Activated CD8-positive, alpha-beta T cell treated with anti-CD3 and anti-CD28 coated beads, Interleukin-2, amount 10 ng/mL, durations not matched to agents 7 days and 5 days (primary cell): ENCODE data around the gene SAT2. TPM values are rescaled to one million over a fixed set of nuclear protein-coding genes. Genes with fewer than 3 reads are reported as not detected.
A peak's percentile ranks its signal among the peaks of the same experiment; 100 is the strongest.

Experiments used
- ATAC-seq: fragments of 150-1000 bp; cut with Tn5 transposase; one replicate; pipeline ENCODE4 v1.10.0; 2021; ENCODE audit warnings: moderate library complexity
- CTCF ChIA-PET: fragments of 350-600 bp; sonication (Branson Sonifier 250); formaldehyde crosslinking; loops from one replicate; lab custom pipeline; 2021; ENCODE audit warnings: antibody characterized with exemption; lab: Charles Lee
- POLR2A ChIA-PET: fragments of 350-600 bp; sonication (Branson Sonifier 250); formaldehyde crosslinking; loops from one replicate; lab custom pipeline; 2021; ENCODE audit warnings: antibody characterized with exemption; lab: Charles Lee
- DNase-seq: peaks from one replicate; pipeline ENCODE4 v3.0.0-alpha.2; 2020
- H3K27ac Mint-ChIP-seq: one replicate; pipeline ENCODE4 v1.8.0; 2021; ENCODE audit warnings: mild to moderate bottlenecking, mixed read lengths
- H3K27me3 Mint-ChIP-seq: one replicate; pipeline ENCODE4 v1.8.0; 2021; ENCODE audit warnings: low read depth, mixed read lengths
- H3K36me3 Mint-ChIP-seq: one replicate; pipeline ENCODE4 v1.8.0; 2021; ENCODE audit warnings: low read depth, mixed read lengths
- H3K4me1 Mint-ChIP-seq: one replicate; pipeline ENCODE4 v1.8.0; 2021; ENCODE audit warnings: low read depth, mixed read lengths
- H3K4me3 Mint-ChIP-seq: one replicate; pipeline ENCODE4 v1.8.0; 2021; ENCODE audit warnings: mild to moderate bottlenecking, mixed read lengths
- H3K9me3 Mint-ChIP-seq: one replicate; pipeline ENCODE4 v1.8.0; 2022; ENCODE audit warnings: mixed read lengths; ENCODE audit not compliant: insufficient read depth
- total RNA-seq, 2 experiments: library from RNA; stranded (reverse); gene quantifications; one replicate each; pipeline ENCODE4 v1.2.3, GENCODE V29; 2021

The SAT2 gene
- total RNA-seq, 2 experiments from 2014 or later: 18.2 to 21.4 TPM

GRCh38 chr17:7592422-7593021 is 35.1 kb downstream of the SAT2 start:
- POLR2A ChIA-PET: interaction anchor here (0.6 to 1.2 kb wide), 2 partner anchors 19 to 35 kb away, joined by 4 read pairs; partner anchors contain the start of gene SAT2
- no peak for DNase-seq
- peaks cover 2% of the 10 kb centered on the region for H3K4me1 Mint-ChIP-seq
- H3K9me3 Mint-ChIP-seq: no peaks in the 10 kb centered on the region
- no peaks in the 10 kb centered on the region for H3K27me3 Mint-ChIP-seq
- no peak overlapping the region for H3K4me3 Mint-ChIP-seq
- H3K36me3 Mint-ChIP-seq: peaks cover 61% of the 10 kb centered on the region
- H3K27ac Mint-ChIP-seq: no peak overlapping the region
- CTCF ChIA-PET: no interaction called here
- ATAC-seq: no peak

DNA sequence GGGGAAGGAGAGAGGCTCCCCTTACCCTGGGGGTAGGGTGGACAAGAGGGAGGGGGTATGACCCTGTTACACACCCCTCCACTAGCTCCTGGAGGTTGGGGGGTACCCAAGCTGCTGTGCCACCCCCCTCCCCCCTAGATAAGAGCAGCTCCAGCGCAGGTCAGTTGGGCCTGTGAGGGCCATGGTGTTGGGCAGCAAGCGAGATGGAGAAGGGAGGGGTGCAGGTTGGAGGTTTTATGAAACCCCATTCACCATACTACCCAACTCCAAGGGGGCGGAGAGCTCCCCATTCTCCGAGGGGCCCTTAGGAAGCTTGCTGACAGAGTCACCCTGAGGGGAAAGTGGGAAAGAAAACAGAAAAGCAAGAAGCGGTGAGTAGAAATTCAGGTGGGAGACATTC is 36.0 kb downstream of the SAT2 start:
- Mint-ChIP-seq H3K9me3 (no peaks in the 10 kb centered on the region), H3K36me3 (peaks cover 63% of the 10 kb centered on the region), H3K27me3 (no peaks in the 10 kb centered on the region), H3K4me3 (no peak overlapping the region), H3K4me1 (peaks cover 8% of the 10 kb centered on the region), H3K27ac (no peak overlapping the region)
- DNase-seq (no peak), ATAC-seq (no peak)
- POLR2A ChIA-PET: interaction anchor here (1.2 kb wide), 1 partner anchor 36 kb away, joined by 4 read pairs; the partner anchor contains the start of gene SAT2
- CTCF ChIA-PET: interaction anchor here (1.2 to 3.3 kb wide), 3 partner anchors 23 to 96 kb away, joined by 3 to 21 read pairs (median 4); partner anchors contain the start of genes FXR2, TP53 and WRAP53

DNA sequence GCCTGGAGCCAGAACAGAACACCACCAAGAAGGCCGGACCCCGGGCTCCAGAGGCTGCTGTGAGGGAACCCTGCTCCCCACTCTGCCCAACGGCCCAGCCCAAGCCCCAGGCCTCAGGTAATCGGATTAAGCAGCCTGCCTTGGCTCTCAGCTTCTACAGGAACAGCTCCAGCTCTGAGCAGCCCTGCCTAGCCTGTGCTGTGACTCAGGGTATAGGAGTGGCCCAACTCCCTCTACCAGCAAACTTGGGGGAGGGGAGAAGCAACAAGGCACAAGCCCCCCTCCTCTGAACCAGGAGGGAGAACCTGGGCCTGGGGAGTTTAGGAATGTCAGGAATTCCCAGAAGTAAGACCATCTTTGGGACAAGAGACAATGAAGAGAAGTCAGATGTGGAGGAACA is 36.9 kb downstream of the SAT2 start:
- ATAC-seq (no peak), DNase-seq (no peak)
- H3K27ac Mint-ChIP-seq: peak overlapping the region; percentile 69
- H3K4me3 Mint-ChIP-seq: no peak overlapping the region
- no peaks in the 10 kb centered on the region for H3K27me3 Mint-ChIP-seq
- peaks cover 10% of the 10 kb centered on the region for H3K4me1 Mint-ChIP-seq
- POLR2A ChIA-PET: interaction anchor here (0.5 to 2.0 kb wide), 2 partner anchors 11 to 25 kb away, joined by 3 to 8 read pairs; partner anchors contain the start of gene CD68
- CTCF ChIA-PET: interaction anchor here (1.4 to 3.3 kb wide), 4 partner anchors 24 to 545 kb away, joined by 3 to 21 read pairs (median 6); partner anchors contain the start of genes FXR2, TMEM95, TP53 and WRAP53
- peaks cover 59% of the 10 kb centered on the region for H3K36me3 Mint-ChIP-seq
- no peaks in the 10 kb centered on the region for H3K9me3 Mint-ChIP-seq

- Mint-ChIP-seq H3K9me3 (no peaks in the 10 kb centered on the region), H3K36me3 (peaks cover 55% of the 10 kb centered on the region), H3K4me3 (no peak within 1 kb of the TSS), H3K27me3 (no peaks in the 10 kb centered on the region), H3K4me1 (peaks cover 14% of the 10 kb centered on the region), H3K27ac (peak within 1 kb of the TSS; percentile 69)
- no peak for DNase-seq
- ChIA-PET POLR2A (interaction anchor here (1.0 to 2.0 kb wide), 4 partner anchors 10 to 29 kb away, joined by 3 to 9 read pairs (median 6); partner anchors contain the start of gene CD68), CTCF (interaction anchor here (0.6 to 3.3 kb wide), 24 partner anchors 10 to 544 kb away, joined by 3 to 22 read pairs (median 6); partner anchors contain the start of genes CD68, FXR2, TMEM102 and TMEM95)
- ATAC-seq: no peak
These were observed 37.5 kb downstream of the SAT2 start, which contains the start of gene SOX15 for GRCh38 chr17:7589891-7590691. Gene SOX15 (minus strand): TSS chr17:7590094. CDS start chr17:7589676, 418 bp downstream.

DNA sequence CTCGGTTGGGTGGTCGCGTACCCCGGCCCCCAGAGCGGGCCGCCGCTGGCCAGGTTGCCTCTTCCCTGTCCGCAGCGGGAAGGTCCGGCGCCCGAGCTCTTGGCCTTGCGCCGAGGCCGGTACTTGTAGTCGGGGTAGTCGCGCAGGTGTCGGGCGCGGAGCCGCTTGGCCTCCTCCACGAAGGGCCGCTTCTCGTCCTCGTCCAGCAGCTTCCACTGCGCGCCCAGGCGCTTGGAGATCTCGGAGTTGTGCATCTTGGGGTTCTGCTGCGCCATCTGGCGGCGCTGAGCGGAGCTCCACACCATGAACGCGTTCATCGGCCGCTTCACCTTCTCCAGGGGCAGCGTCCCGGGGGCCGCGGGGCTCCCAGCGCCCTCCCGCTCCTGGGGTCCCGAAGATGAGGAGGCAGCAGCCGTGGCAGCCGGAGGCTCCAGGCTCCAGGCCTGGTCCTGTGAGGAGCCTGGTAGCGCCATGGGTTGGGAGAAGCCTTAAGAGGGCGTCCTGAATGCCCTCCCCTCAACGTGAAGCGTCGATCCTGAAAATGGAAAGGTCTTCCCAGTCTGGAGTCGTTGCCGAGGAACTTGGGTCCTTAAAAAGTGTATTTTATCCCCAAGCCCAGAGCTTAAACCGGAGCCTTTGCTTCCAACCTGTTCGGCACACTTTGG is 38.3 kb downstream of the SAT2 start:
- ChIA-PET POLR2A (interaction anchor here (0.7 to 2.0 kb wide), 6 partner anchors 9 to 76 kb away, joined by 3 to 9 read pairs (median 4); partner anchors contain the start of gene CD68), CTCF (interaction anchor here (0.6 to 3.3 kb wide), 26 partner anchors 9 to 544 kb away, joined by 3 to 22 read pairs (median 6); partner anchors contain the start of genes CD68, FXR2, TMEM102 and TMEM95)
- ATAC-seq: peak; percentile 75
- H3K4me3 Mint-ChIP-seq: no peak overlapping the region
- peaks cover 20% of the 10 kb centered on the region for H3K4me1 Mint-ChIP-seq
- peaks cover 56% of the 10 kb centered on the region for H3K36me3 Mint-ChIP-seq
- H3K27me3 Mint-ChIP-seq: no peaks in the 10 kb centered on the region
- no peaks in the 10 kb centered on the region for H3K9me3 Mint-ChIP-seq
- peak; percentile 74 for DNase-seq
- no peak overlapping the region for H3K27ac Mint-ChIP-seq

- CTCF ChIA-PET: interaction anchor here (0.7 to 3.3 kb wide), 21 partner anchors 9 to 330 kb away, joined by 3 to 22 read pairs (median 6); partner anchors contain the start of genes CD68, FXR2, TMEM102 and TMEM95
- H3K27me3 Mint-ChIP-seq: no peaks in the 10 kb centered on the region
- no peak overlapping the region for H3K27ac Mint-ChIP-seq
- POLR2A ChIA-PET: interaction anchor here (0.7 to 2.0 kb wide), 5 partner anchors 9 to 75 kb away, joined by 3 to 9 read pairs (median 4); partner anchors contain the start of gene CD68
- peaks cover 51% of the 10 kb centered on the region for H3K36me3 Mint-ChIP-seq
- no peak for DNase-seq
- no peak overlapping the region for H3K4me3 Mint-ChIP-seq
- ATAC-seq: no peak
- H3K9me3 Mint-ChIP-seq: no peaks in the 10 kb centered on the region
- peaks cover 21% of the 10 kb centered on the region for H3K4me1 Mint-ChIP-seq
These were observed 38.9 kb downstream of the SAT2 start for GRCh38 chr17:7588553-7589203.

DNA sequence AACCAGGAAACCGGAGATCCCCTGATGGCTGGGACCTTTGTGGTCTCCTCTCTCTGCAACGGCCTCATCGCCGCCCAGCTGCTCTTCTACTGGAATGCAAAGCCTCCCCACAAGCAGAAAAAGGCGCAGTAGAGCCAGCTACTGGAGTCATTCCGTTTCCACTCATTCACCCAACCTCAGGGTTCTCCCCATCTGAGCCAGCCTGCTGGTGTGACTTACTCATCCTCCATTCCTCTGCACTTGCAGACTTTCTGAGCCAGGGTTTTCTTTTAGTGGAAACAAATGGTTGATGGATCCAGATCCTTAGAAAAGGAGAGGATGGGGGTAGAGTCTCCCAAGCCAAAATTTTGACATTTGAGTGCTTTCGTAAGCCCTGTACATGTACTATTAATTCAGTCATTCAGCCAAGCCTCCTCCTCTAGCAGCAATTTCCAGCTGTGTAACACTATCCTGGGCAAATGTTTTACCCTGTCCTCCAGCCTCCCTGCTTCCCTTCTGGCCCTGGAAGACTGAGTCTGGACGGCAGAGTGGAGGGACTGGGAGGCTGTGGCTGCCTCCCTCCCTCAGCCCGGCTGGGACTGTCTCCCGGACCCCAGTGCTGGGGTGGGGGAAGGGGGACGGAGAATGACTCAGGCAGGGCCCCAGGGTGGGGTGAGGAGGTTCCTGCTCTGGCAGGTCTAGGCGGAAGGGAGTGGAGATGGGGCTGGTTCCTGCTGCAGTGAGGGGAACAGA is 40.0 kb downstream of the SAT2 start:
- CTCF ChIA-PET: interaction anchor here (1.0 to 5.3 kb wide), 6 partner anchors 12 to 232 kb away, joined by 3 to 45 read pairs (median 4); partner anchors contain the start of genes TMEM95, TP53 and WRAP53
- POLR2A ChIA-PET: interaction anchor here (0.6 to 1.1 kb wide), 2 partner anchors 40 to 503 kb away, joined by 3 read pairs; partner anchors contain the start of gene SAT2
- Mint-ChIP-seq H3K27me3 (no peaks in the 10 kb centered on the region), H3K27ac (peak overlapping the region; percentile 9), H3K9me3 (no peaks in the 10 kb centered on the region), H3K4me3 (no peak overlapping the region), H3K36me3 (peaks cover 44% of the 10 kb centered on the region), H3K4me1 (peaks cover 30% of the 10 kb centered on the region)
- DNase-seq (no peak), ATAC-seq (no peak)

DNA sequence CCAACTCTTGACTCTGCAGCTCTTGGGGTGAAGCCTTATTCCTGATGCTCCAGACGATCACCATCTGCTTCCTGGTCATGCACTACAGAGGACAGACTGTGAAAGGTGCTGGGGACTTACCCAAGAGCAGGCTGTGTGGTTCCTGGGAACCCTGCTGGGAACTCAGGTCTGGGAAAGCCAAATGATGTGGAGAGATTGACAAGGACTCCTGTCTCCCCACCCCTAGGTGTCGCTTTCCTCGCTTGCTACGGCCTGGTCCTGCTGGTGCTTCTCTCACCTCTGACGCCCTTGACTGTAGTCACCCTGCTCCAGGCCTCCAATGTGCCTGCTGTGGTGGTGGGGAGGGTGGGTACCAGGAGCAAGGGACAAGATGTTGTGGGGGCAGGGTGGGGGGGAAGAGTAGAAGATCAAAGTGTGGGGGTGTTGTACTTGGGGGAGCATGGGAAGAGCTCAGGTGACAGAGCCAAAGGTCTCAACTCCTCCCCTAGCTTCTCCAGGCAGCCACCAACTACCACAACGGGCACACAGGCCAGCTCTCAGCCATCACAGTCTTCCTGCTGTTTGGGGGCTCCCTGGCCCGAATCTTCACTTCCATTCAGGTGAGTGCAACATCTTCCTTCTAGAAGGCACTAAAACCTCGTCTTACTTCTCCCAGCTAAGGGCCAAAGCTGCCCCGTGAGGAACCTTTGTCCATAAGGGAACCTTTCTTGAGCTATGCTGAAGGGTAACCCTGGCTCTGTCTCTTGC is 40.8 kb downstream of the SAT2 start:
- Mint-ChIP-seq H3K9me3 (no peaks in the 10 kb centered on the region), H3K36me3 (peaks cover 43% of the 10 kb centered on the region), H3K27ac (no peak overlapping the region), H3K27me3 (no peaks in the 10 kb centered on the region), H3K4me3 (no peak overlapping the region), H3K4me1 (peaks cover 37% of the 10 kb centered on the region)
- ChIA-PET CTCF (interaction anchor here (1.0 to 5.3 kb wide), 7 partner anchors 8 to 232 kb away, joined by 3 to 45 read pairs (median 4); partner anchors contain the start of genes SENP3, TMEM95, TP53 and WRAP53), POLR2A (interaction anchor here (0.6 to 4.1 kb wide), 3 partner anchors 41 to 503 kb away, joined by 3 to 82 read pairs (median 3); partner anchors contain the start of genes SAT2, TP53 and WRAP53)
- no peak for ATAC-seq
- DNase-seq: no peak
